22Rv1 (cell line): ENCODE results near the gene SCUBE2.

Source experiments
- H3K27ac ChIP-seq: fragments of 450-650 bp; 2 replicates; pipeline ENCODE4 v1.5.1; 2017
- ZFX ChIP-seq: fragments of 450-650 bp; IDR thresholded peaks from 2 replicates; pipeline ENCODE4 v1.6.1; 2017; ENCODE audit warnings: antibody characterized with exemption, borderline replicate concordance
- TF ChIP-seq, protein P1 (sequence below): fragments of 450-650 bp; IDR thresholded peaks from 2 replicates; pipeline ENCODE4 v1.5.1; 2017; ENCODE audit warnings: mild to moderate bottlenecking

Gene SCUBE2

DNA sequence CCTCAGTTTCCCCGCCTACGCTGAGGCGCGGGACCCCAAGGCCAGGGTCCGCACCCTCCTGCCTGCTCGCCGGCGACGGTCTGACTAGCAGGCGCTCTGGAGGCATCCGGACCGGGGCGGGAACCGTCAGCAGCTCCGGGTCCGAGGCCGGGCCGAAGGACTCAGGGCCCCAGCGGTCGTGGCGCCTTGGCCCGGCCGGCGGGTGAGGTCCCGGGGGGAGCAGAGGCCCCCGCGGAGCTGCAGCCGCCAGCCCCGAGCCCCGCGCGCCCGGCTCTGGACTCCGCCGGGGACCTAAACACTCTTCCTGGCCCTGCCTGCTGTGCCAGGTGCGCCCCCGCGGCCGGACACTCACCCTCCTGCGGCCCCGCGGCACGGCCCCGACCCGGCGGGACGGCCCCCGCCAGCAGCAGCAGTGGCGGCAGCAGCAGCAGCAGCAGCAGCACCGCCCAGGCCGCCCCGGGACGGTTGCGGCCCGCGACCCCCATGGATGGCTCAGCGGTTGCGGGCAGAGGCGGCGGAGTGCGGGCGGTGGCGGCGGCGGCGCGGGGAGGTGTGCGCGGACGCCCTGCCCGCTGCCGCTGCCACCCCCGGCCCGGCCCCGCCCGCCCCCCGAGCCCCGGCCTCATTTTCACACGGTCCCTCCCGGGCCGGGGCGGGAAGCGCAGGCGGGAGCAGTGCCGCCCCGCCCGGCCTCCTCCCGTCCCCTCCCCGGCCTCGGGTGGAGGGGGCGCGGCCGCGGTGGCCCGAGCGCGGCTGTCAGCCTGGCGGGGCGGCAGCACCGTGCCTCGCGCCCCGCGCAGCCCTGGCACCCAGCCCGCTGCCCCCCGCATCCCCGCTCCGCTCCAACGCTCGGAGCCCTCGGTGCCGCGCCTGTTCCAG is at the start of gene SCUBE2:
Gene SCUBE2, minus strand, starts transcription at position 556 of the 879 bp plus-strand sequence. Its CDS starts 71 bp downstream, at position 485.
- H3K27ac ChIP-seq = peak within 1 kb of the TSS; percentile 54
- TF ChIP-seq, protein P1, sequence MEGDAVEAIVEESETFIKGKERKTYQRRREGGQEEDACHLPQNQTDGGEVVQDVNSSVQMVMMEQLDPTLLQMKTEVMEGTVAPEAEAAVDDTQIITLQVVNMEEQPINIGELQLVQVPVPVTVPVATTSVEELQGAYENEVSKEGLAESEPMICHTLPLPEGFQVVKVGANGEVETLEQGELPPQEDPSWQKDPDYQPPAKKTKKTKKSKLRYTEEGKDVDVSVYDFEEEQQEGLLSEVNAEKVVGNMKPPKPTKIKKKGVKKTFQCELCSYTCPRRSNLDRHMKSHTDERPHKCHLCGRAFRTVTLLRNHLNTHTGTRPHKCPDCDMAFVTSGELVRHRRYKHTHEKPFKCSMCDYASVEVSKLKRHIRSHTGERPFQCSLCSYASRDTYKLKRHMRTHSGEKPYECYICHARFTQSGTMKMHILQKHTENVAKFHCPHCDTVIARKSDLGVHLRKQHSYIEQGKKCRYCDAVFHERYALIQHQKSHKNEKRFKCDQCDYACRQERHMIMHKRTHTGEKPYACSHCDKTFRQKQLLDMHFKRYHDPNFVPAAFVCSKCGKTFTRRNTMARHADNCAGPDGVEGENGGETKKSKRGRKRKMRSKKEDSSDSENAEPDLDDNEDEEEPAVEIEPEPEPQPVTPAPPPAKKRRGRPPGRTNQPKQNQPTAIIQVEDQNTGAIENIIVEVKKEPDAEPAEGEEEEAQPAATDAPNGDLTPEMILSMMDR = no peak
- no peak for TF ChIP-seq ZFX

DNA sequence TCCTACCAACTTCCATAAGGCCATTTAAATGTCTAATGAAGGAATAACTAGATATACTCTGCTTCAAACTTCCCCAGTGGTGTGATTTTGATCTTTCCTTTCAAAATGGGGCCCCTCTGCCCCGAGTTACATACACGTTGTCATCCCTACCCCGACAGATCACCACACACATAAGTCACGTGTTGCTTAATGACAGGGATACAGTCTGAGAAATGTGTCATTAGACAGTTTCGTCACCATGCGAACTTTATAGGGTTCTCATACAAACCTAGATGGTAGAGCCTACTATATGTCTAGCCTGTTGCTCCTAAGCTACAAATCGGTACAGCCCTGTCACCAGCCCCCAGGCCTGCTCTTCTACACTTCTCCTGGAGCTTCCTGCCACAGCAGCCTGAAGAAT is 49.8 kb upstream of the SCUBE2 start:
- H3K27ac ChIP-seq = no peak overlapping the region; the same call in 1 of the 2 replicates
- TF ChIP-seq ZFX = no peak
- TF ChIP-seq, protein P1 = no peak

DNA sequence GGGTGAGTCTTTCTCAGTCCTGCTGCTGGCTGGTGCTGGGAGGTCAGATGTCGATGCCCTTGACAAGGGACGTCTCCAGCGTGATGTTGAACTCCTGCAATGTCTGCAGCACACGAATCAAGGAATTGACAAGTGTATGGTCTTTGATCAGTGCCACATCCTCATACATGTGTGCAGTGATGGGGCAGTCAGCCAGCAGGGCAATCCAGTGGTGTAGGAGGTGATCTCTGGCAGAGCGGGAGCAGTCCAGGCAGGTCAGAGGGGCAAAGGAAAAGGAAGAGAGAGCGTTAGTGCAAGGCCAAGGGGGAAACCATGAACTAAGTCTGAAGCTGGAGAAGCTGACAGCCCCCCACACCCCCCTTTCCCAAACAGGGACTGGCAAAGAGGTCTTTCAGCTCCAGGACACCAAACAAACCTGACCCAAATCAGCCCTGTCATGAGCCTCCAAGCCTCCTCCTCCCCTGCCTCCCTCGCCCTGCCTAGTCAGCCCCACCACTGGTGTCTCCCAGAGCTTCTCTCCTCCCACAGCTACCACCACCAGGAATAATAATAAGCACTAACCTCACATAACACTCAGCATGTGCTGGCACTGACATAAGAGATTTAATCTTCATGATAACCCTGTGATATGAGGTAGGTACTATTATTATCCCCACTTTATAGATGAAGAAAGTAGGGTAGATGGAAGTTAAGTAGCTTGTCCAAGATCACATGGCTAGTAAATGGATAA is 48.4 kb upstream of the SCUBE2 start:
- peak overlapping the region; percentile 89 for H3K27ac ChIP-seq

DNA sequence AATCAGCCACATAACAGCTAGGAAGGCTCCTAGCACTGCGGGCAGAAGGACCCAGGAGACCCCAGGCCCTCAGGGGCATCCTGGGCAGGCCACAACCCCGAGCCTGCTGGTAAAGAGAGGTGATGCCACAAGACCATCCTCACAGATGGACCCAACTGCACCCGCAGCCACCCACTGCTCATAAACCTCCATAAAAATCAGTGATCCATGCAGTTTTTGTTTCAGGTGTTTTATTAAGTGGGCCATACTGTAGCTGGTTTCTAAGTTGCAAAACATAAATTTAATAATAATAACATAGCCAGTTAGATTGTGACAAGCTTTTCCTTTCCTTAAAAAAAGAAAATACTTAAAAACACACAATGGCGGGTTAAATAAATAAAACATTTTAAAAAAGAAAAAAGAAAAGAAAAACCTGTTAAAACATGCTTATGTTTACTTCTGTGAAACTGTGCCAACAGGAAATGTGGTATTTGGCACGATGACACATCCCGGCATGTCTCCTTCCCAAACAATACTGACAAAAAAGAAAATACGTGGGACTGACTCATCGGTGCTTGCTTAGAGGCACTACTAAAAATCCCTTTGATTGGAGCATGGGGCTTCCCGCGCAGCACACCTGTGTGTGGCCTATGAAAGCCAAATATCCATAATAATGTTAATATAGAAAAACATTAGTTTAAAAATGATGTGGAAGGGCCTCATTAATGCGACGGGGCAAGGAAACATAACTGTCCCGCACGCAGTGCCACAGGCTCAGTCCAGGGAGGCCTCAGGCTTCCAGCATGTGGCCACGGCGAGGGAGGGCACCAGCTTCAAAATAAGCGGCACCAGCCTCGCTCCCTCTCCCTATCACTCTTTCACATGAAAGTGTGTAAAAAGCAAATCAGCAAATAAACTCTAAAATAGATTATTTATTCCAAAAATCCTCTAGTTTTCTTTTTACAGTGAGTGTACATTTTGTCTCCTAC is 47.5 kb upstream of the SCUBE2 start:
- peak overlapping the region; percentile 89 for H3K27ac ChIP-seq

More for the DNA sequence above, 48.4 kb upstream of the SCUBE2 start:
- no peak for TF ChIP-seq ZFX
- TF ChIP-seq, protein P1 = no peak

DNA sequence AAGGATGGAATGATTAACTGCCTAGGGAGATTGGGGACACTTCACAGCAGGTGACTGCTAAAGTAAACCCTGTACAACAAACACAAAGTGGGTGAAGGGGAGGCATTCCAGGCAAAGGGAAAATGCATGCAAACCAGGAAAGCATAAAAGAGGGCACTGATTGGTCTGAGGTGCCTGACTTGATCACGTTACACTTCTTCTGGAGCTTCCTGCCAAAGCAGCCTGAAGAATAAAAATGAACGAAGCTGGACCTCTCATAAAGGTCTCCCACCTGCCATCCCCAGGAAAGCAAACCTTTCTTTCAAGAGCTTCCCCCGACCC is 46.7 kb upstream of the SCUBE2 start:
- peak overlapping the region; percentile 89 for H3K27ac ChIP-seq
- TF ChIP-seq, protein P1 = no peak
- no peak for TF ChIP-seq ZFX

More for the DNA sequence above, 47.5 kb upstream of the SCUBE2 start:
- no peak for TF ChIP-seq ZFX
- TF ChIP-seq, protein P1 = no peak

DNA sequence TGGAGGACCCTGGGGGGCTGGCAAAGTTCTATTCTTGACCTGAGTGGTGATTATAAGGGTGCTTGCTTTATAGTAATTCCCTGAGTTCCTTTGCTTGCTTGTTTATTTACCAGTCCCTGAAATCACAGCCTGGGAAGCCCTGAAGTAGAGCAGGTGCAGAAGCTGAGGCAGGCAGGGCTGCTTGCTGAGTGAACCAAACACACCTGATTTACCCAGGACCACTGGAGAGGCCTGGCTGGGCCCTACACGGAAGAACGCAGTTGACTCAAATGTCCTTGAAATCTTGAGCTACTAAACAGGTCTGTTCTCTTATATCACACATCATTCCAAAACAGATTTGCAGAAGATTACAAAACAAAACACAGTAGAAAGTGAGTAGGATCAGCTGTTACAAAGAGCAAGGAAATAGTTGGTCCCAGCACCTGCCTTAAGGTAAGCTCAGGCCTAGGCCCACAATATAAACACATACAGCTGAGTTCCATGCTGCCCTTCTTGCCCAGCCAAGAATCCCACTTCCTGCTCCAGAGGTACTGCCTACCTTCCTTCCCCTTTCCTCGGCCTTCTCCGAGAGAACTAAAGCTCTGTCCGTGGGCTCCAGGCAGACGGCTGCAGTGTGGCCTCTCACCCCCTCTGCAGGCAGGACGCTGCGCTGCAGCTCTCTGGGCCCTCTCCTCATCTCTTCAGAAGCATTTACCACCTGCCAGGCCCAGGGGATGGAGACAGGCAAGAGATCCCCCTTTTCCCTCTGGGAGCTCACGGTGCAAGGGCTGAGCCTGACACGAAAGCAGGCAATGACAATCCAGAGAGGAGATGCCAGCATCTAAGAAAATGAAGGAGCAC is 46.1 kb upstream of the SCUBE2 start:
- TF ChIP-seq, protein P1 = peak; percentile 98
- TF ChIP-seq ZFX = no peak

More for the DNA sequence above, 46.1 kb upstream of the SCUBE2 start:
- H3K27ac ChIP-seq = peak overlapping the region; percentile 89
